ENCODE data around the gene FGD3. TPM values are rescaled to one million over a fixed set of nuclear protein-coding genes. Genes with fewer than 3 reads are reported as not detected.

Gene FGD3
- polyA plus RNA-seq, 1 donor (not counting 4 experiments of a cell fraction or from before 2014, with no cell fraction given), result 0.21 TPM

DNA sequence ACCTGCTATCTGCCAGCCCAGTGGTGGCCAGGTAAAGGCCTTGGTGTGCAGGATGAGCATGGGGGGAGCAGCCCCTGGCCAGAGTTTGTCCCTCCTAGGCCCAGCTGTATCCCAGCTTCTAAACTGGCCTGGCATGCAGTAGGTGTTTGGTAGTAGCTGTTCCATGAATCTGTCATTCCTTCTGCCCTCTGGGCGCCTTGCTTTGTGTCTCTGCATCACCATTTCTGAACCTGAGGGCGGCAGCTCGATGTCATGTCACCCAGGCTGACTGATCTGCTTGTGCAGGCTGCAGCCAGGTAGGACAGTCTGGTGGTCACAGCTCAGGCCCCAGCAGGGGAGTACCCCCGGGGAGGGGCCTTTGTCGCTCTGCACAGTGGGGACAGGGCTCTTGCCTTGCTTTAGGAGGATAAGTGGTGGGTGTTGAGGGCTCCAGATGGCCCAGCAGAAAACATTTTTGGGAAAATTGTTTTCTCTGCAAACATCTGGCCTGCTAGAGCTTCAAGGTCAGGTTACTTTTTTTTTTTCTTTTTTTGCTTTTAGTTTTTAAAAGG, 106.5 kb downstream of the FGD3 start:
- no peak overlapping the region for H3K4me3 ChIP-seq (ENCODE audit: control insufficient read depth in 2 of 3, extremely low read depth in 1 of 3, insufficient read depth in 2 of 3, low read depth in 1 of 3, low read length in 3 of 3)
- no peaks in the 10 kb centered on the region for H3K9me3 ChIP-seq (ENCODE audit: control insufficient read depth, low read depth, low read length)
- H3K4me2 ChIP-seq (ENCODE audit: control insufficient read depth, extremely low read depth, insufficient read depth, low read depth, low read length), result no peak overlapping the region
- FAIRE-seq (no peak), DNase-seq (ENCODE audit: low read depth, low spot score) (no peak)
- dilution Hi-C loops (cut with MboI; ENCODE audit: extremely low pct_ligation_motif_present, low sequenced_read_pairs), result no loop called here
- H3K9me1 ChIP-seq (ENCODE audit: control insufficient read depth, extremely low read depth, insufficient read depth, low read length), result no peaks in the 10 kb centered on the region
- no peaks in the 10 kb centered on the region for H3K27me3 ChIP-seq (ENCODE audit: control insufficient read depth, extremely low read depth, insufficient read depth, low read length)
- no peak overlapping the region for H3K27ac ChIP-seq (ENCODE audit: control insufficient read depth, insufficient read depth, low read length)
- H3K4me1 ChIP-seq (ENCODE audit: control insufficient read depth, extremely low read depth, insufficient read depth, low read length), result no peaks in the 10 kb centered on the region
- no peak overlapping the region for H2AFZ ChIP-seq (ENCODE audit: control insufficient read depth, low read length)
- TF ChIP-seq EZH2 (IDR thresholded peaks at IDR 0.05; ENCODE audit: low read length), result no peak
- TF ChIP-seq, protein P1, sequence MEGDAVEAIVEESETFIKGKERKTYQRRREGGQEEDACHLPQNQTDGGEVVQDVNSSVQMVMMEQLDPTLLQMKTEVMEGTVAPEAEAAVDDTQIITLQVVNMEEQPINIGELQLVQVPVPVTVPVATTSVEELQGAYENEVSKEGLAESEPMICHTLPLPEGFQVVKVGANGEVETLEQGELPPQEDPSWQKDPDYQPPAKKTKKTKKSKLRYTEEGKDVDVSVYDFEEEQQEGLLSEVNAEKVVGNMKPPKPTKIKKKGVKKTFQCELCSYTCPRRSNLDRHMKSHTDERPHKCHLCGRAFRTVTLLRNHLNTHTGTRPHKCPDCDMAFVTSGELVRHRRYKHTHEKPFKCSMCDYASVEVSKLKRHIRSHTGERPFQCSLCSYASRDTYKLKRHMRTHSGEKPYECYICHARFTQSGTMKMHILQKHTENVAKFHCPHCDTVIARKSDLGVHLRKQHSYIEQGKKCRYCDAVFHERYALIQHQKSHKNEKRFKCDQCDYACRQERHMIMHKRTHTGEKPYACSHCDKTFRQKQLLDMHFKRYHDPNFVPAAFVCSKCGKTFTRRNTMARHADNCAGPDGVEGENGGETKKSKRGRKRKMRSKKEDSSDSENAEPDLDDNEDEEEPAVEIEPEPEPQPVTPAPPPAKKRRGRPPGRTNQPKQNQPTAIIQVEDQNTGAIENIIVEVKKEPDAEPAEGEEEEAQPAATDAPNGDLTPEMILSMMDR (optimal IDR thresholded peaks at IDR 0.05 in 1 of 3, IDR thresholded peaks at IDR 0.05 in 1 of 3, conservative IDR thresholded peaks at IDR 0.05 in 1 of 3; ENCODE audit: extremely low read depth in 1 of 3, insufficient read depth in 2 of 3, low read length in 3 of 3), result no peak
- H4K20me1 ChIP-seq (ENCODE audit: control insufficient read depth, extremely low read depth, insufficient read depth, low read length), result no peaks in the 10 kb centered on the region
- H3K36me3 ChIP-seq (ENCODE audit: control insufficient read depth in 2 of 2, extremely low read depth in 1 of 2, insufficient read depth in 2 of 2, low read length in 2 of 2), result no peaks in the 10 kb centered on the region
- no peak overlapping the region for H3K9ac ChIP-seq (ENCODE audit: control insufficient read depth, extremely low read depth, insufficient read depth, low read length)
- no peaks in the 10 kb centered on the region for H3K79me2 ChIP-seq (ENCODE audit: control insufficient read depth, insufficient read depth, low read length)

DNA sequence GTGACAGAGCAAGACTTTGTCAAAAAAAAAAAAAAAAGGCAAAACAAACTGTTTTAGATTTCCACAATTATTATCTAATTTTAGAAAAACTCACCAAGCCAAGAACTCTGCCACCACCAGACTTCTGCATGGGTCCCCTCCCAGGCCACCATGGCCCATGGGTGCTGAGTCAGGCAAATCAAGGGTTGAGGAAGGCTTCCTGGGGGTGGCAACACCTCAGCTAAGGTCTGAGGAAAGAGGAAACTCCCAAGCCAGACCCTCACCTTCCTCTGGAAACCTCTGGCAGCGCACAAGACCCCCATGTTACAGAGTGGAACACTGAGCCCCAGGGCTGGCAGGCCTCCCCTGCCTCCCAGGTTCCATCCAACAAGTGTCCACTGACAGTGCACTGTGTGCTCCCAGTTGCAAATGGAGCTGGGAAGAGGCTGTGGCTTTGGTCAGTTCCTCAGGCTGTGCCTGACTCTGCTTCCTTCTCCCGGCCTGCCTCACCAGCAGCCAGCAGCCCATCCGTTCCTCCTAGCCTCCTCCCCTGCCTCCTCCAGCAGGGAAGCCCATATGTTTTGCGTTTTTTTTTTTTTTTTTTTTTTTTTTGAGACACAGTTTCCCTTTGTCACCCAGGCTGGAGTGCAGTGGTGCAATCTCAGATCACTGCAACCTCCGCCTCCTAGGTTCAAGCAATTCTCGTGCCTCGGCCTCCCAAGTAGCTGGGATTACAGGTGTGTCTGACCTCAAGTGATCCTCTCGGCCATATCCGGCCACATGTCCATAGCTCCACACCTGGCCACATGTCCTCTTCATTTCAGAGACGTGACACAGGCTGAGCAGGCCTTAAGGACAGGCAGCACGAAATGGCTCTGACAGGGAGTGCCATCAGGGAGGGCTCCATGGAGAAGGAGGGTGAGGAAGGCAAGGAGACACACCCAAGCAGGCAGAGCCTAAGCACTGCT, 107.7 kb downstream of the FGD3 start:
- H3K36me3 ChIP-seq (ENCODE audit: control insufficient read depth in 2 of 2, extremely low read depth in 1 of 2, insufficient read depth in 2 of 2, low read length in 2 of 2), result no peaks in the 10 kb centered on the region
- H4K20me1 ChIP-seq (ENCODE audit: control insufficient read depth, extremely low read depth, insufficient read depth, low read length), result no peaks in the 10 kb centered on the region
- H3K9me3 ChIP-seq (ENCODE audit: control insufficient read depth, low read depth, low read length), result no peaks in the 10 kb centered on the region
- H3K9ac ChIP-seq (ENCODE audit: control insufficient read depth, extremely low read depth, insufficient read depth, low read length), result no peak overlapping the region
- peaks cover 6% of the 10 kb centered on the region for H3K27me3 ChIP-seq (ENCODE audit: control insufficient read depth, extremely low read depth, insufficient read depth, low read length)
- H3K79me2 ChIP-seq (ENCODE audit: control insufficient read depth, insufficient read depth, low read length), result no peaks in the 10 kb centered on the region
- FAIRE-seq (no peak), DNase-seq (ENCODE audit: low read depth, low spot score) (no peak)
- dilution Hi-C loops (cut with MboI; ENCODE audit: extremely low pct_ligation_motif_present, low sequenced_read_pairs), result no loop called here
- H3K4me2 ChIP-seq (ENCODE audit: control insufficient read depth, extremely low read depth, insufficient read depth, low read depth, low read length), result no peak overlapping the region
- H3K4me1 ChIP-seq (ENCODE audit: control insufficient read depth, extremely low read depth, insufficient read depth, low read length), result no peaks in the 10 kb centered on the region
- no peak overlapping the region for H3K4me3 ChIP-seq (ENCODE audit: control insufficient read depth in 2 of 3, extremely low read depth in 1 of 3, insufficient read depth in 2 of 3, low read depth in 1 of 3, low read length in 3 of 3)
- no peak overlapping the region for H3K27ac ChIP-seq (ENCODE audit: control insufficient read depth, insufficient read depth, low read length)
- TF ChIP-seq EZH2 (IDR thresholded peaks at IDR 0.05; ENCODE audit: low read length), result no peak
- TF ChIP-seq, protein P1 (optimal IDR thresholded peaks at IDR 0.05 in 1 of 3, IDR thresholded peaks at IDR 0.05 in 1 of 3, conservative IDR thresholded peaks at IDR 0.05 in 1 of 3; ENCODE audit: extremely low read depth in 1 of 3, insufficient read depth in 2 of 3, low read length in 3 of 3), result no peak
- no peaks in the 10 kb centered on the region for H3K9me1 ChIP-seq (ENCODE audit: control insufficient read depth, extremely low read depth, insufficient read depth, low read length)
- no peak overlapping the region for H2AFZ ChIP-seq (ENCODE audit: control insufficient read depth, low read length)

Measured in keratinocyte (primary cell).